Measurements from ENCODE around the gene CACNA1B.
"Not testable (repeated sequence)": the region's sequence is repeated elsewhere in the genome, so short reads cannot be mapped to it uniquely, and the experiment has no call there.

Gene CACNA1B

GRCh38 chr9:137865581-137866145 lies 11.9 kb upstream of the CACNA1B start:
- DNase-seq (ENCODE audit: low read depth in 2 of 2, low spot score in 1 of 2), result no peak

- DNase-seq (ENCODE audit: low read depth in 2 of 2, low spot score in 1 of 2), result no peak
These were observed 11.1 kb upstream of the CACNA1B start for GRCh38 chr9:137866226-137867141.

- DNase-seq (ENCODE audit: low read depth in 2 of 2, low spot score in 1 of 2), result no peak
These were observed 7.2 kb upstream of the CACNA1B start for GRCh38 chr9:137870432-137870831.

DNA sequence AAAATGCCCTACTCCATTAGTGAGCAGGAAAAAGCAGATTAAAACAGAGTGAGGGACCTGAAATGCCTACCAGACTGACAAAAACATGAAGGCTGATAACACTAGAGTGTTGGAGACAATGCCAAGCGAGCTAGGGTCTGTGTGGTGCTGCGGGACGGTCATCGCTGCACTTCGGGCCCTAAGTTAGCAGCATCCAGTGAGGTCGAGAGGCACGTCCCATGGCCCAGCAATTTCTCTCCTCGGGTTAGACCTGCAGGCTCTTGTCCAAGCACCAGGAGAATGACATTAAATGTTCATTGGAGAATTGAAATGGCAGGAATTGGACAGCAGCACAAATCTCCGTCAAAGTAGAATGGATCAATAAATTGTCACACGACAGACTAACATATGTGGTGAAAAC lies 5.3 kb upstream of the CACNA1B start:
- DNase-seq (ENCODE audit: low read depth in 2 of 2, low spot score in 1 of 2), result no peak

GRCh38 chr9:137873408-137873807 lies 4.2 kb upstream of the CACNA1B start:
- no peak for DNase-seq (ENCODE audit: low read depth in 2 of 2, low spot score in 1 of 2)

- DNase-seq (ENCODE audit: low read depth in 2 of 2, low spot score in 1 of 2), result no peak
These were observed 3.7 kb upstream of the CACNA1B start for GRCh38 chr9:137873858-137874362.

DNA sequence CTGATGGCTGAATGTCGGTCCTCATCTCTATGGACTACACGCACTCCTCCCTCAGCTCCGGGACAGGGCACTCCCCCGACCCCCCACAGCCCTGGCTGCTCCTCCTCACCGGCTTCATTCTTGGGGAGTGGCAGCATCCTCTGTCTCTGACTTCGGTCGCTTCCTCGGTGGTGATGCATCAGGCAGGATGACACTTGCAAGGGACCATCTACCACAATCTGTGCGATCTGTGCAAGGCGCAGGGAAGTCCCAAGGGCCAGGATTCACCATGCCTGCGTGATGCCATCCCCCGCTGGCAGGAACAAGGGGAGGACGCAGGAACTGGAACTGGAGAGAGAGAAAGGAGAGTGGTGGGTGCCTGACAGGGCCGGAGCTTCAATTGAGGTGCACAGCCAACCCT lies 2.2 kb upstream of the CACNA1B start:
- DNase-seq (ENCODE audit: low read depth in 2 of 2, low spot score in 1 of 2), result no peak

DNA sequence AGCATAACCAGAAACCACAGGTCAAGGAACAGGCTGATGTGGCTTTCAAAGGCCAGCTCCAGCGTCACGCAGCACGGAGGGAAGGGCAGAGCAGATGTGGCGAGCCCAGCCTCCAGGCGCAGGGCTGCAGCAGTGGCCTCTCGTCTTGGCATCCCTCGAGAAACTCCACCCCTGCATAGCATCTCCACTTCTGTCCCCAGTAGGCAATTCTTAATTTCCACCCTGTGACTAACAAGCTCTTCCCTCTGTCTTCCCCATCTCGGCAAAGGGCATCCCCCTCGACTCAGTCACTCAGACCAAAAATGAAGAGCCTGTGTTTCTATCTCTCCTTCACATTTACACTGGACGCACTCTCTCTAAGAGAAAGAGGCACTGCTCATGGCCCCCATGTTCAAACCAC lies 1.7 kb upstream of the CACNA1B start:
- no peak for DNase-seq (ENCODE audit: low read depth in 2 of 2, low spot score in 1 of 2)

- DNase-seq (ENCODE audit: low read depth in 2 of 2, low spot score in 1 of 2), result no peak
These were observed 1.3 kb upstream of the CACNA1B start for GRCh38 chr9:137876269-137876668.

DNA sequence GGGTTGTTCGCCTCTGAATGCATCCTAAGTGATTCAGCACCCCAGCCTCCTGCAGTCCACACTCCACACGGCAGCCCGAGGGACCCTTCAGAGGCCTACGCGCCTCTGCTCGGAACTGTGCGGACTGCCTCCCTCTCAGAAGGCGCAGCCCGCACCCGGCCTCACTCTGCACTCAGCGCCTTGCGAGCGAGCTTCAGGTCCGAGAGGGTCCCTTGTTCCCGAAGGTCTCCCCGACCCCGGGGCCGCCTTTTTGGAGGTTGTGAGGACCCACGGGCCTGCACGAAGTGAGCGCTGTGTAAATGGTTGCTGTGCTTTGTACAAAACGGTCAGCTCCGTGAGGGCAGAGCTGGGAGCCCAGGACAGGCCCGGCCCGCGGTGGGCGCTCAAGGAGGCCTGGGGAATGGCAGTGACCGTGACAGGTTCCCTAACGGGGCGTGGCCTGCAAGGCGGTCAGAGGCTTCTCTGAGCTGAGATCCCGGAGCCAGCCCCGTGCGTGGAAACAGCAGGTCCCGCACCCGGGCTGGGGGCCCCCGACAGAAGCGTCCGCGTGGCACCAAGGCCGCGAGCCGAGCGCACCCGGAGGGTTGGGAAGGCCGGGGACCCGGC lies 698 bp upstream of the CACNA1B start:
- no peak for DNase-seq (ENCODE audit: low read depth in 2 of 2, low spot score in 1 of 2)

DNA sequence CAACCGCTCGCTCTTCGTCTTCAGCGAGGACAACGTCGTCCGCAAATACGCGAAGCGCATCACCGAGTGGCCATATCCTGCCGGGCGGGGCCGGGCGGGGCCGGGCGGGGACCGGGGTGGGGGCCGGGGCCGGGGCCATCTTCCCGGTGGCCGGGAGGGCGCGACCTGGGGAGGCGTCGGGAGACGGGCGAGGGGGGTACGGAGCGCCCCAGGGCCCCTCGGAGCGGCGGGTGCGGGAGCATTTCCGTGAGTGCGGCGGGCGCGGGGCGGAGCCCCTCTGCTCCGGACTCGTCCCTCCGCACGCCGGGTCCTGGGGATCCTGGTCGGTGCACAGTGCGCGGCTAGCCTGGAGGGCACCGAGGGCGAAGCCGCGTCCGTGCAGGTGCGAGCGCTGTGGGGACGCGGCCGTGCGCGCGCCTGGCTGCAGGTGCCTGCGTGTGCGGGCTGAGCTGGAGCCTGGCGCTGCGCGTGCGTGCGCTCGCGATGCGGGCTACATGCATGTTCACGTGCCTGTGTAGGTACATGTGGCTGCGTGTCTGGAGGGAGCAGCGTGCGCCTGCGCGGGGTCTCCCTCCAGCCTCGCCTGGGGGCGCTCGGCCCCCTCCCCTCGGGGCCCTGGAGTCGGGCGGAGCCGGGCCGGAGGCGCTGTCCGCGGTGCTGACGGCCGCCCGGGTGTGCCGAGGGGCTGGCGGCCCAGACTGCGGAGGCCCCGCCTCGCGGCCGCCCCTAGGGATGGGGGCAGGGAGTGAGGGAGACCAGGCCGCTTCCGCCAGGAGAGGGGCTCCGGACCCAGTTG lies 762 bp downstream of the CACNA1B start:
- no peak for DNase-seq (ENCODE audit: low read depth in 2 of 2, low spot score in 1 of 2)

DNA sequence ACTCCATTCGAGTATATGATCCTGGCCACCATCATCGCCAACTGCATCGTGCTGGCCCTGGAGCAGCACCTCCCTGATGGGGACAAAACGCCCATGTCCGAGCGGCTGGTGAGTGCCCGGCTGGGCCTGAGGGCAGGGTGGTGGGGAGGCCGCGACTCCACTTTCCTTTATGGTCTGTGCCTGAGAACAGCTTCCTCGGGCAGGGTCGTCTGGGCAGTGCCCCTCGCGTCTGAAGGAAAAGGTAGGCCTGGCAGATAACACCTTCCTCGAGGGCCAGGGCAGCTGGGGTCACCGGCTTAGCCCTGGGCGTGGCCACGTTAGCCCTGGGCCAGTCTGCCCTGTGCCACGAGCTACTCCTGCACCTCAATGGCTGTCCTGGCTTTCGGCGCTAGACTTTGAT lies 1.5 kb downstream of the CACNA1B start:
- no peak for DNase-seq (ENCODE audit: low read depth in 2 of 2, low spot score in 1 of 2)

DNA sequence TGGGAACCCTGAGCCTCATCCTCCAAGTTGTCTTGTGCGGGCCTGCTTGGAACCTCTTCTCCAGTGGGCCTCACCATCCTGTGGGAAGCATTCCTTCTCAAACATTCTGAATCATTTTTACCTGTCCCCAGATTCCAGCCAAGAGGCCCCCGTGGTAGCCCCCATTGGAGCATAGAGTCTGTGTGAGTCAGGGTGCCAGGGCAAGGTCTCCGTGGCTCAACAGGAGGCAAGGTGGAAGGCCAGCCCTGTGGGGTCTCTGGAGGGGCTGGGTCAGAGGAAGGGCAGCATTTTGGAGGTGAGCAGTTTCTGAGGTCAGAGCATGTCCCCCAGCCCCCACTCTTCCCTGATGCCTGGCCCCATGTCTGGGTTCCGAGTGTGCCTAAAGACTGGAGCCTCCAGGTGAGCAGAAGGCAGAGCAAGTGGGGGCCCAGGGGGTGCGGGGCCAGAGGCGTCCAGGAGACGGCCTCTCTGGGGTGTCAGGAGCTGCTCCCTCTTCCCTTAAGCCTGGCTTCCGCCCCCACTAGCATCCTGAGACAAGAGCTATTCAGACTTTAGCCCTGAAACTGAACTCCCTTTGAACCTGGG lies 2.1 kb downstream of the CACNA1B start:
- no peak for DNase-seq (ENCODE audit: low read depth in 2 of 2, low spot score in 1 of 2)

- no peak for DNase-seq (ENCODE audit: low read depth in 2 of 2, low spot score in 1 of 2)
These were observed 2.8 kb downstream of the CACNA1B start for GRCh38 chr9:137880160-137880975.

GRCh38 chr9:137880976-137881530 lies 3.5 kb downstream of the CACNA1B start:
- DNase-seq (ENCODE audit: low read depth in 2 of 2, low spot score in 1 of 2), result no peak

DNA sequence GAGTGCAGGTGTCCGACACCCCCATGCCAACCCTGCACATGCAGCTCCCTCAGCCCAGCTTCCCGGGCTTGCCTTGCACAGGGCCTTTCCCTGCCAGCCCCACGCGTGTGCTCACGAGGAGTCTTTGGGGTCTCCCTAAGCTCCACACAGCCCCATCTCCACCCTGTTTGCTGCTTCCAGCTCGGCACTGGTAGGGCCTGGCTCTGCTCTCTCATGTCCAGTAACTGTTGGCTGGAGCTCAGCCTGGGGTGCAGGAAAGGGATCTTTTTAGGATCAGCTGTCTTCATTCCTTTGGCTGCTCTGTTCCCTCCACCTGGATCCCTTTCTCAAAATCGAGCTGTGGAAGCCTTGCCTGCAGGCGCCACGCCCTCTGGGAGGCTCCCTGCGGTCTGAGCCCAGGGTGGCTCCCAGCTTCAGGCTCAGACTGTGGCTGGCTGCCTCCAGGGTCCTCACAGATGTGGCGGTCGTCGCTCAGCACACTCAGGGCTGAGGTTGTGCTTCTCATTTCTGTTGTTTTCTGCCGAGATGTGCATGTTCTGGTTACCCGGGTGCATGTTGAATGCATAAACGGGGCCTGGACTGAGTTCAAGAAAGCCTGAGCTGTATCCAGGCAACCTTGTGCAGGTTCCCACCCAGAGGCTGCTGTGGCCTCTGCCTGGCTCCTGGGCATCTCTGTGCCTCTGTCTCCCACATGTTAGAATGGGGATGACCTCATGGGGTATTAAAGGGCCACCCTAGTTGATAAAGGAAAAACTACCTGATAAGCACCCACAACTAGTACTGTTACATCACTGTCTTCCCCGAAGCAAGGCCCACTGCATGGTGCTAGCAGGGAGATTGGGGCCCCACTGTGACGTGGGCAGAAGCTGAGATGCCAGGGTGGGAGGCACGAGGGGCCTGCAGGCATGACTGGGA lies 4.3 kb downstream of the CACNA1B start:
- no peak for DNase-seq (ENCODE audit: low read depth in 2 of 2, low spot score in 1 of 2)

GRCh38 chr9:137882506-137882821 lies 4.9 kb downstream of the CACNA1B start:
- DNase-seq (ENCODE audit: low read depth in 2 of 2, low spot score in 1 of 2), result no peak

DNA sequence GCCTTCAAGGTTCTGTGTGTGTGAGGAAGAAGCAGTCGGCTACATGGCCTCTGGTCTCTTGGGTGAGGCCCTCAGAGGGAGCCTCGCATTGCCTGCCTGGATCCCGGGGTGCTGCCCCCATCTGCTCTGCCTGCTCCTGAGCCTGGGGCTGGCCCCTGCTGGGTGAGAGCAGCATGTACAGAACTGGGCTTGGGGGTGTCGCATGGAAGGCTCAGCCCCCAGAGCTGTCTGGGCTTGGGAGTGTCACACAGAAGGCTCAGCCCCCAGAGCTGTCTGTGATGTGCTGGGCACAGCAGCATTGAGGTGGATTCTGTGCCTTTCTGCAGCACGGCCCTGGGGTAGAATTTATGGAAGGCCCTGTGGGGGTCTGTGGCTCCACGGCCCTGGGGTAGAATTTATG lies 6.4 kb downstream of the CACNA1B start:
- not testable (repeated sequence) for DNase-seq (ENCODE audit: low read depth in 2 of 2, low spot score in 1 of 2)

- DNase-seq (ENCODE audit: low read depth in 2 of 2, low spot score in 1 of 2), result not testable (repeated sequence)
These were observed 7.0 kb downstream of the CACNA1B start for GRCh38 chr9:137884547-137884946.

Measured in stimulated activated CD8-positive, alpha-beta memory T cell treated with anti-CD3 and anti-CD28 coated beads, Interleukin-4, amount 100 ng/mL, for 1 hour (primary cell).